Testis (tissue), 2 donors: ENCODE measurements around the gene SH3RF2.

Source experiments
- POLR2A ChIP-seq: fragments of 450-650 bp; IDR thresholded peaks from one replicate; pipeline ENCODE4 v1.6.1; 2017; ENCODE audit warnings: antibody characterized with exemption, mild to moderate bottlenecking, moderate library complexity
- TF ChIP-seq, protein P1 (sequence below), 3 experiments: fragments of 450-650 bp in 2 of 3; fragments of 200-600 bp in 1 of 3; sonication (generic) in 1 of 3; IDR thresholded peaks; one replicate each; pipeline ENCODE4 v1.5.1; 2016 to 2019; ENCODE audit warnings: antibody characterized with exemption in 3 of 3, mild to moderate bottlenecking in 2 of 3, moderate library complexity in 1 of 3

- TF ChIP-seq, protein P1, sequence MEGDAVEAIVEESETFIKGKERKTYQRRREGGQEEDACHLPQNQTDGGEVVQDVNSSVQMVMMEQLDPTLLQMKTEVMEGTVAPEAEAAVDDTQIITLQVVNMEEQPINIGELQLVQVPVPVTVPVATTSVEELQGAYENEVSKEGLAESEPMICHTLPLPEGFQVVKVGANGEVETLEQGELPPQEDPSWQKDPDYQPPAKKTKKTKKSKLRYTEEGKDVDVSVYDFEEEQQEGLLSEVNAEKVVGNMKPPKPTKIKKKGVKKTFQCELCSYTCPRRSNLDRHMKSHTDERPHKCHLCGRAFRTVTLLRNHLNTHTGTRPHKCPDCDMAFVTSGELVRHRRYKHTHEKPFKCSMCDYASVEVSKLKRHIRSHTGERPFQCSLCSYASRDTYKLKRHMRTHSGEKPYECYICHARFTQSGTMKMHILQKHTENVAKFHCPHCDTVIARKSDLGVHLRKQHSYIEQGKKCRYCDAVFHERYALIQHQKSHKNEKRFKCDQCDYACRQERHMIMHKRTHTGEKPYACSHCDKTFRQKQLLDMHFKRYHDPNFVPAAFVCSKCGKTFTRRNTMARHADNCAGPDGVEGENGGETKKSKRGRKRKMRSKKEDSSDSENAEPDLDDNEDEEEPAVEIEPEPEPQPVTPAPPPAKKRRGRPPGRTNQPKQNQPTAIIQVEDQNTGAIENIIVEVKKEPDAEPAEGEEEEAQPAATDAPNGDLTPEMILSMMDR (IDR thresholded peaks at IDR 0.05), result no peak
- TF ChIP-seq POLR2A, result no peak
Observed at GRCh38 chr5:145981589-145982571, 45.5 kb downstream of the SH3RF2 start.
